Activated T-cell treated with anti-CD3 and anti-CD28 coated beads, Interleukin-2, amount 50 U/mL, for 24 hours (primary cell): ENCODE results near the gene OR4C15.

Source experiments
- DNase-seq: peaks from one replicate; pipeline ENCODE4 v3.0.0-alpha.2; 2020
- H3K27ac Mint-ChIP-seq: 2 replicates; pipeline ENCODE4 v1.8.0; 2020; ENCODE audit warnings: mild to moderate bottlenecking, mixed read lengths
- H3K27me3 Mint-ChIP-seq: 2 replicates; pipeline ENCODE4 v1.8.0; 2020; ENCODE audit warnings: mixed read lengths
- H3K36me3 Mint-ChIP-seq: 2 replicates; pipeline ENCODE4 v1.8.0; 2020; ENCODE audit warnings: low read depth, mixed read lengths
- H3K4me1 Mint-ChIP-seq: 2 replicates; pipeline ENCODE4 v1.8.0; 2020; ENCODE audit warnings: low read depth, mixed read lengths
- H3K4me3 Mint-ChIP-seq: 2 replicates; pipeline ENCODE4 v1.8.0; 2020; ENCODE audit warnings: mild to moderate bottlenecking, moderate library complexity, mixed read lengths
- H3K9me3 Mint-ChIP-seq: 2 replicates; pipeline ENCODE4 v1.8.0; 2020; ENCODE audit warnings: mixed read lengths

The OR4C15 gene

GRCh38 chr11:55554169-55554568, at the start of gene OR4C15:
Gene OR4C15 (plus strand): TSS chr11:55554469. CDS start chr11:55554469, 0 bp downstream.
- no peak for DNase-seq
- H3K4me3 Mint-ChIP-seq, result no peak within 1 kb of the TSS
- no peak within 1 kb of the TSS for H3K27ac Mint-ChIP-seq
- H3K27me3 Mint-ChIP-seq, result no peaks in the 10 kb centered on the region
- H3K9me3 Mint-ChIP-seq, result peaks cover 30% of the 10 kb centered on the region
- no peaks in the 10 kb centered on the region for H3K4me1 Mint-ChIP-seq
- H3K36me3 Mint-ChIP-seq, result no peaks in the 10 kb centered on the region

- H3K36me3 Mint-ChIP-seq, result no peaks in the 10 kb centered on the region
- no peaks in the 10 kb centered on the region for H3K4me1 Mint-ChIP-seq
- H3K27ac Mint-ChIP-seq, result no peak within 1 kb of the TSS
- H3K27me3 Mint-ChIP-seq, result no peaks in the 10 kb centered on the region
- DNase-seq, result no peak
- no peak within 1 kb of the TSS for H3K4me3 Mint-ChIP-seq
- H3K9me3 Mint-ChIP-seq, result peaks cover 32% of the 10 kb centered on the region
These were observed 17.6 kb downstream of the OR4C15 start, which contains the start of gene OR4C16 for GRCh38 chr11:55571828-55572227. Gene OR4C16 (plus strand): TSS chr11:55572128. CDS start chr11:55572128, 0 bp downstream.

GRCh38 chr11:55572548-55572947, 18.3 kb downstream of the OR4C15 start:
- Mint-ChIP-seq H3K27me3 (no peaks in the 10 kb centered on the region), H3K9me3 (peaks cover 32% of the 10 kb centered on the region), H3K27ac (no peak overlapping the region), H3K36me3 (no peaks in the 10 kb centered on the region), H3K4me1 (no peaks in the 10 kb centered on the region), H3K4me3 (no peak overlapping the region)
- no peak for DNase-seq
